Heart right ventricle (tissue), 16 donors: ENCODE measurements around the gene LPAR1. TPM values are rescaled to one million over a fixed set of nuclear protein-coding genes. Genes with fewer than 3 reads are reported as not detected.

Source experiments
- ATAC-seq, 8 donors: fragments of 200-7000 bp; cut with Tn5 transposase; one replicate each; pipeline ENCODE4 v1.9.1; 2020; ENCODE audit warnings: mild to moderate bottlenecking in 8 of 8, moderate library complexity in 8 of 8, moderate number of reproducible peaks in 1 of 8
- DNase-seq, 2 donors: peaks; one replicate each; pipeline ENCODE4 v3.0.0-alpha.2; 2020
- H3K27ac ChIP-seq, 10 donors: fragments of 200-600 bp; sonication (generic) in 2 of 10; one replicate each; pipeline versions ENCODE4 v1.5.0 to v1.8.0; 2020 to 2022; ENCODE audit warnings: mild to moderate bottlenecking in 3 of 10
- H3K27me3 ChIP-seq, 7 donors: fragments of 200-600 bp; one replicate each; pipeline ENCODE4 v1.8.0; 2021 to 2022; ENCODE audit warnings: mild to moderate bottlenecking in 2 of 7
- H3K36me3 ChIP-seq, 9 donors: fragments of 200-600 bp; sonication (generic) in 1 of 9; one replicate each; pipeline versions ENCODE4 v1.5.0 to v1.8.0; 2020 to 2022; ENCODE audit warnings: mild to moderate bottlenecking in 2 of 9
- H3K4me1 ChIP-seq, 9 donors: fragments of 200-600 bp; sonication (generic) in 1 of 9; one replicate each; pipeline versions ENCODE4 v1.5.0 to v1.8.0; 2020 to 2022; ENCODE audit warnings: mild to moderate bottlenecking in 4 of 9
- H3K4me3 ChIP-seq, 10 donors: fragments of 200-600 bp; sonication (generic) in 2 of 10; one replicate each; pipeline versions ENCODE4 v1.5.0 to v1.8.0; 2020 to 2022; ENCODE audit warnings: mild to moderate bottlenecking in 7 of 10, moderate library complexity in 2 of 10
- H3K9me3 ChIP-seq, 11 donors: fragments of 200-600 bp in 10 of 11; sonication (generic) in 2 of 11; one replicate each; pipeline versions ENCODE4 v1.5.0 to v1.8.0; 2013 to 2022; ENCODE audit warnings: mild to moderate bottlenecking in 2 of 11, control low read depth in 1 of 11, moderate library complexity in 1 of 11
- WGBS, 2 donors: extraction: QIAGEN DNeasy Blood & Tissue Kit; methylation state at CpG; one replicate each; pipeline ENCODE4 v1.1.7; 2013; ENCODE audit warnings: inconsistent platforms in 1 of 2; 5-methylcytosine and 5-hydroxymethylcytosine counted together
- intact Hi-C, 10 donors: fragments of 100-400 bp; cut with DNase I; formaldehyde crosslinking; loops; one replicate each; pipeline versions ENCODE4 v1.11.1 to v1.14.2; 2022
- polyA plus RNA-seq, 2 donors: library from polyadenylated mRNA; stranded (reverse); fragments of 200-250 nt; gene quantifications; one replicate each; pipeline ENCODE4 v1.2.3, GENCODE V29; 2013
- total RNA-seq, 10 donors: library from RNA; stranded (reverse); fragmentation: NEBNext Ultra II Directional in 3 of 10; extraction: Animal tissue kit (Norgen Biotek cat#: 25700) in 3 of 10; gene quantifications; one replicate each; pipeline versions ENCODE4 v1.2.1 to v1.2.4, GENCODE V29; 2021 to 2023
- TF ChIP-seq, protein P1 (sequence below), 9 donors: fragments of 200-600 bp; sonication (generic) in 2 of 9; IDR thresholded peaks; one replicate each; pipeline versions ENCODE4 v1.5.0 to v1.8.0; 2021 to 2022; ENCODE audit warnings: antibody characterized with exemption in 9 of 9, mild to moderate bottlenecking in 5 of 9, moderate library complexity in 1 of 9
- donor health status: Arrhythmogenic right ventricular cardiomyopathy.
- donor health status: ischemic (EF 13 %, LVEDD 7.1; RV severe dilation, severe dysfunction).
- donor health status: healthy with polysubstance abuse.
- donor health status: DM: no; HTN: yes; CAD: no.
- donor health status: DM: no; HTN: no; CAD: no.
- donor health status: ischemic (EF 25% LVEDD 6.9; RV normal size, moderate dysfunction).
- donor health status: ischemic (EF 25% LVEDD 5.7; RV mildly dilated, moderate dysfunction).
- donor health status: healthy.
- donor health status: DM: yes; HTN: yes; CAD: no.
- donor health status: Ischemic cardiomyopathy.
- donor health status: ischemic (EF 35%, LVEDD 5.7; RV mildly dilated, moderate dysfunction).
- donor health status: nonischemic (EF 11% LVEDD 7.7; RV severe dilation, severe dysfunction).
- donor health status: DM: yes; HTN: yes; CAD: no.
- donor health status: PGD.
- donor health status: ischemic (EF 29% LVEDD 5.4; RV normal size, mild dysfunction).
- donor health status: nonischemic (EF 23%, LVEDD 6.1; RV moderate dilation, normal function).

LPAR1 gene
- total and polyA plus RNA-seq, 12 donors: 4.0 to 16.6 (median 7.7) TPM

DNA sequence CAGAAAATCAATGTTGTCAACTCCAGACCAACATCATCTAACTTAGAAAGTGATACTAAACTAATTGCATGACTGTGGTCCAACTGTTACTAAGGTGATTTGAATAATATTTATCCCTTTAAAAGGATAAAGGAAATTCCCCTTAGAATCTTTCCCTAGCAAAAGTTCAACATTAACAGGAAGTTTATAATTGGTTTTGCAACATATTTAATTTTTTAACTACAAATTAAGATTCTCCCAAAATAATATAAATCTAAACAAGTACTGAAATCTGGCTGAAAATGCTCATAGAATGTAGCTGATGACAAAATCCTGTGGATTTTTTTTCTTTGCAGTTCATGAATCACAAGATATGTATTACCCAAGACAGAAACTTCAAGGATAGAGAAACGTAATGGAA is 151.4 kb downstream of the LPAR1 start:
- intact Hi-C loops: no loop called here
- Histone ChIP-seq H3K27ac (peak overlapping the region in 1 of 10 donors; percentile 4), H3K4me1 (peaks cover 0 to 9% (median 0%) of the 10 kb centered on the region in 9 donors), H3K27me3 (no peaks in the 10 kb centered on the region), H3K4me3 (no peak overlapping the region), H3K36me3 (no peaks in the 10 kb centered on the region), H3K9me3 (no peaks in the 10 kb centered on the region)
- 43 to 69% methylated on average over 1 of the region's 1 CpG for WGBS, 2 donors
- DNase-seq (no peak), ATAC-seq (no peak)
- TF ChIP-seq, protein P1, sequence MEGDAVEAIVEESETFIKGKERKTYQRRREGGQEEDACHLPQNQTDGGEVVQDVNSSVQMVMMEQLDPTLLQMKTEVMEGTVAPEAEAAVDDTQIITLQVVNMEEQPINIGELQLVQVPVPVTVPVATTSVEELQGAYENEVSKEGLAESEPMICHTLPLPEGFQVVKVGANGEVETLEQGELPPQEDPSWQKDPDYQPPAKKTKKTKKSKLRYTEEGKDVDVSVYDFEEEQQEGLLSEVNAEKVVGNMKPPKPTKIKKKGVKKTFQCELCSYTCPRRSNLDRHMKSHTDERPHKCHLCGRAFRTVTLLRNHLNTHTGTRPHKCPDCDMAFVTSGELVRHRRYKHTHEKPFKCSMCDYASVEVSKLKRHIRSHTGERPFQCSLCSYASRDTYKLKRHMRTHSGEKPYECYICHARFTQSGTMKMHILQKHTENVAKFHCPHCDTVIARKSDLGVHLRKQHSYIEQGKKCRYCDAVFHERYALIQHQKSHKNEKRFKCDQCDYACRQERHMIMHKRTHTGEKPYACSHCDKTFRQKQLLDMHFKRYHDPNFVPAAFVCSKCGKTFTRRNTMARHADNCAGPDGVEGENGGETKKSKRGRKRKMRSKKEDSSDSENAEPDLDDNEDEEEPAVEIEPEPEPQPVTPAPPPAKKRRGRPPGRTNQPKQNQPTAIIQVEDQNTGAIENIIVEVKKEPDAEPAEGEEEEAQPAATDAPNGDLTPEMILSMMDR (IDR thresholded peaks at IDR 0.05): no peak

DNA sequence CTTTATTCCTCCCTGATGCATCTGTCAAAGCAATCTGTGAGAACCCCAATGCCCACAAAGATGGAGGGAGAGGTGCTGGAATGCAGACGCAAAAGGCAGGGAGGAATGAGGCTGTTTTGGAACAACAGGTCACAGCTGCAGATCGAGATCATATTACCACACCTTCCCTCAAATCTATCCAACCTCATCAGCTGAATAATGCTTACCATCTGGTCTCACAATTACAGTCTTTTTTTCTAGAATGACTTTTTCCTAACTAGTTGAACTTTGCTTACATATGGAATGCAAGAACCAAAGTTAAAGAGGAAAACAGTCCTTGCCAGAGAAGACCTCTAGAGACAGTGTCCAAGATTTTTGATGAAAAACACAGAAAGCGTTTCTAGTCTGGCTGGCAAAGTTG is 158.1 kb downstream of the LPAR1 start:
- no peaks in the 10 kb centered on the region for H3K36me3 ChIP-seq
- no peaks in the 10 kb centered on the region for H3K27me3 ChIP-seq
- TF ChIP-seq, protein P1 (IDR thresholded peaks at IDR 0.05): no peak
- peaks cover 0 to 7% (median 0%) of the 10 kb centered on the region in 9 donors for H3K4me1 ChIP-seq
- no peaks in the 10 kb centered on the region for H3K9me3 ChIP-seq
- DNase-seq (no peak), ATAC-seq (peak in 2 of 8 donors; percentile 31 to 35)
- peak overlapping the region in 2 of 10 donors; percentile 5 to 51 for H3K27ac ChIP-seq
- intact Hi-C loops: no loop called here
- H3K4me3 ChIP-seq: no peak overlapping the region
- 42 to 45% methylated on average over 3 of the region's 3 CpGs for WGBS, 2 donors

- no peak for ATAC-seq
- no peak overlapping the region for H3K27ac ChIP-seq
Measured at GRCh38 chr9:110877374-110877773, 160.9 kb downstream of the LPAR1 start.

DNA sequence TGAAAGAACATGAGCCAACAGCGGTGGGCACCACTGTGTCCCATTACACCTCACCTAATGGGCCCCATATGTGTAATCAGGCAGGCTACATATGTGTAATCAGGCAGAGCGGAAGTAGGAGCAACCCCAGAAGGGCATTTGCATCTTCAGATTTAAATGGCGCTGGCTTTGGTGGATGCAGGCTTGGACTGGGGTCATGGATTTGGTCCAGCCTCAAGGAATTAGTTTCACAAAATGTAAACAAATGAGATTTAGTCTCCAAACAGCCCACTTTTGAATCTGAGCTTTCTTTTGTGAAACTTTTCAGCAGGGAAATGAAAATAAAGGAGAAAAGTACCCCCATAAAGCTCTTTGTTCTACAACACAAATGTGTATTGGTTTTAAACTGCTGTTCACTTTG is 161.3 kb downstream of the LPAR1 start:
- ATAC-seq (no peak), DNase-seq (no peak)
- 86 to 89% methylated on average over 3 of the region's 3 CpGs for WGBS, 2 donors
- intact Hi-C loops: no loop called here
- Histone ChIP-seq H3K4me1 (peaks cover 0 to 4% (median 0%) of the 10 kb centered on the region in 9 donors), H3K27me3 (no peaks in the 10 kb centered on the region), H3K36me3 (no peaks in the 10 kb centered on the region), H3K9me3 (no peaks in the 10 kb centered on the region), H3K4me3 (no peak overlapping the region), H3K27ac (no peak overlapping the region)
- TF ChIP-seq, protein P1 (IDR thresholded peaks at IDR 0.05): no peak

More at GRCh38 chr9:110877374-110877773, 160.9 kb downstream of the LPAR1 start:
- H3K9me3 ChIP-seq: no peaks in the 10 kb centered on the region
- intact Hi-C loops: no loop called here
- peaks cover 0 to 7% (median 0%) of the 10 kb centered on the region in 9 donors for H3K4me1 ChIP-seq
- DNase-seq: no peak
- TF ChIP-seq, protein P1 (IDR thresholded peaks at IDR 0.05): no peak
- H3K36me3 ChIP-seq: no peaks in the 10 kb centered on the region
- H3K4me3 ChIP-seq: no peak overlapping the region
- H3K27me3 ChIP-seq: no peaks in the 10 kb centered on the region
